Right atrium auricular region (tissue), 2 donors: ENCODE results near the gene FBXO7. TPM values are rescaled to one million over a fixed set of nuclear protein-coding genes. Genes with fewer than 3 reads are reported as not detected.
A peak's percentile ranks its signal among the peaks of the same experiment; 100 is the strongest.

Experiments used
- DNase-seq: peaks from one replicate; pipeline ENCODE4 v3.0.0-alpha.2; 2019; ENCODE audit warnings: low spot score
- H3K27ac ChIP-seq, 2 donors: fragments of 200-600 bp; sonication (generic); 1 replicate in 1 of 2; 2 replicates in 1 of 2; pipeline ENCODE4 v1.5.1; 2016 to 2019
- H3K27me3 ChIP-seq, 2 donors: fragments of 200-600 bp; sonication (generic); one replicate each; pipeline versions ENCODE4 v1.5.1 to v1.6.0; 2017 to 2019
- H3K36me3 ChIP-seq: fragments of 200-600 bp; sonication (generic); one replicate; pipeline ENCODE4 v1.5.1; 2016
- H3K4me1 ChIP-seq, 2 donors: fragments of 200-600 bp; sonication (generic); one replicate each; pipeline versions ENCODE4 v1.5.1 to v1.6.0; 2017 to 2019
- H3K4me3 ChIP-seq, 2 donors: fragments of 200-600 bp; sonication (generic); 1 replicate in 1 of 2; 2 replicates in 1 of 2; pipeline ENCODE4 v1.5.1; 2017 to 2019; ENCODE audit warnings: mild to moderate bottlenecking in 1 of 2, moderate library complexity in 1 of 2
- H3K9me3 ChIP-seq, 2 donors: fragments of 200-600 bp; sonication (generic); one replicate each; pipeline ENCODE4 v1.5.1; 2019
- CTCF ChIP-seq, 2 donors: fragments of 200-600 bp; sonication (generic); IDR thresholded peaks; one replicate each; pipeline ENCODE4 v1.5.1; 2019; ENCODE audit warnings: antibody characterized with exemption in 2 of 2
- total RNA-seq, 2 donors: library from RNA; depleted of rRNA; stranded (reverse); fragments of >200 nt; gene quantifications; one replicate each; pipeline ENCODE4 v1.1.0, GENCODE V29; 2016

Gene FBXO7
- total RNA-seq, 2 donors from 2014 or later, result 48.2 to 55.1 TPM

- Histone ChIP-seq H3K4me1 (peaks cover 3 to 68% of the 10 kb centered on the region in 2 donors), H3K4me3 (no peak overlapping the region)
- no peak for DNase-seq
These were observed 58.9 kb downstream of the FBXO7 start for GRCh38 chr22:32533265-32534111.

GRCh38 chr22:32534252-32535235, 59.9 kb downstream of the FBXO7 start:
- H3K4me1 ChIP-seq, result peaks cover 3 to 64% of the 10 kb centered on the region in 2 donors
- no peaks in the 10 kb centered on the region for H3K36me3 ChIP-seq
- TF ChIP-seq CTCF (IDR thresholded peaks at IDR 0.05), result no peak
- no peak for DNase-seq
- no peak overlapping the region for H3K4me3 ChIP-seq
- no peaks in the 10 kb centered on the region for H3K27me3 ChIP-seq
- H3K9me3 ChIP-seq, result no peaks in the 10 kb centered on the region
- H3K27ac ChIP-seq, result peak overlapping the region; percentile 59 to 62

More at GRCh38 chr22:32533265-32534111, 58.9 kb downstream of the FBXO7 start:
- Histone ChIP-seq H3K9me3 (no peaks in the 10 kb centered on the region), H3K27ac (peak overlapping the region; percentile 59 to 62), H3K27me3 (no peaks in the 10 kb centered on the region), H3K36me3 (no peaks in the 10 kb centered on the region)
- TF ChIP-seq CTCF (IDR thresholded peaks at IDR 0.05), result no peak

- Histone ChIP-seq H3K27ac (peak overlapping the region; percentile 59 to 62), H3K9me3 (no peaks in the 10 kb centered on the region), H3K36me3 (no peaks in the 10 kb centered on the region), H3K27me3 (no peaks in the 10 kb centered on the region), H3K4me1 (peaks cover 3 to 63% of the 10 kb centered on the region in 2 donors), H3K4me3 (no peak overlapping the region)
- no peak for DNase-seq
- TF ChIP-seq CTCF (IDR thresholded peaks at IDR 0.05), result no peak
These were observed 61.0 kb downstream of the FBXO7 start for GRCh38 chr22:32535531-32536190.

DNA sequence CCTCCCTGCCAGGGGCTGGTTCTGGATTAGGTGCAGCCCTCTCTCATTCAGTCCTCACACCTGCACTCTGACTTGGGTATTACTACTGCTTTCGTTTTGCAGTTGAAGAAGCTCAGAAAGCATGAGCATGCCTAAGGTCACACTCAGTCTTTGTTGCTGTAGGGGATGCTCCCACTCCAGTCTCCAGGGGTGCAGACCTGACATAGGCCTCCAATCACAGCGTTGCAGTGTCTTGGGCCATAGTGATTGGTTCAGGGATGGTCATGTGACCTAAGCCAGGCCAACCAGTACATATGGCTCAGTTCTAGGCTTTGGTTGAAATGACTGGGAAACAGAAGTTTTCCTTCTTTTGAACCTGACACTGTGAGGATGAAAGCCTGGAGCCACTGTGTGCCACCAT, 61.7 kb downstream of the FBXO7 start:
- H3K4me1 ChIP-seq, result peaks cover 3 to 60% of the 10 kb centered on the region in 2 donors
- no peak overlapping the region for H3K27ac ChIP-seq
- H3K27me3 ChIP-seq, result no peaks in the 10 kb centered on the region
- DNase-seq, result no peak
- H3K9me3 ChIP-seq, result no peaks in the 10 kb centered on the region
- no peaks in the 10 kb centered on the region for H3K36me3 ChIP-seq
- no peak for TF ChIP-seq CTCF (IDR thresholded peaks at IDR 0.05)
- no peak overlapping the region for H3K4me3 ChIP-seq

- no peak for DNase-seq
- Histone ChIP-seq H3K9me3 (no peaks in the 10 kb centered on the region), H3K27me3 (no peaks in the 10 kb centered on the region), H3K4me1 (peaks cover 3 to 61% of the 10 kb centered on the region in 2 donors), H3K36me3 (no peaks in the 10 kb centered on the region), H3K4me3 (no peak overlapping the region), H3K27ac (peak overlapping the region; percentile 42 to 55)
- TF ChIP-seq CTCF (IDR thresholded peaks at IDR 0.05), result no peak
These were observed 63.9 kb downstream of the FBXO7 start for GRCh38 chr22:32538521-32538920.
